DOHH2 (cell line): ENCODE results near the gene FZR1.

Experiments
- EZH2phosphoT487 ChIP-seq: fragments of 200-600 bp; sonication (generic); IDR thresholded peaks from 2 replicates; pipeline ENCODE4 v1.6.1; 2017; ENCODE audit warnings: borderline replicate concordance, mild to moderate bottlenecking, antibody characterized with exemption, low read length, moderate library complexity, mixed read lengths
- TF ChIP-seq, protein P1 (sequence below): fragments of 200-600 bp; sonication (generic); IDR thresholded peaks from one replicate; pipeline ENCODE4 v1.5.1; 2014; ENCODE audit warnings: antibody characterized with exemption, mild to moderate bottlenecking, low read depth, low read length; ENCODE audit not compliant: poor library complexity, severe bottlenecking

GRCh38 chr19:3532154-3532786, 26.2 kb downstream of the FZR1 start:
- TF ChIP-seq, protein P1, sequence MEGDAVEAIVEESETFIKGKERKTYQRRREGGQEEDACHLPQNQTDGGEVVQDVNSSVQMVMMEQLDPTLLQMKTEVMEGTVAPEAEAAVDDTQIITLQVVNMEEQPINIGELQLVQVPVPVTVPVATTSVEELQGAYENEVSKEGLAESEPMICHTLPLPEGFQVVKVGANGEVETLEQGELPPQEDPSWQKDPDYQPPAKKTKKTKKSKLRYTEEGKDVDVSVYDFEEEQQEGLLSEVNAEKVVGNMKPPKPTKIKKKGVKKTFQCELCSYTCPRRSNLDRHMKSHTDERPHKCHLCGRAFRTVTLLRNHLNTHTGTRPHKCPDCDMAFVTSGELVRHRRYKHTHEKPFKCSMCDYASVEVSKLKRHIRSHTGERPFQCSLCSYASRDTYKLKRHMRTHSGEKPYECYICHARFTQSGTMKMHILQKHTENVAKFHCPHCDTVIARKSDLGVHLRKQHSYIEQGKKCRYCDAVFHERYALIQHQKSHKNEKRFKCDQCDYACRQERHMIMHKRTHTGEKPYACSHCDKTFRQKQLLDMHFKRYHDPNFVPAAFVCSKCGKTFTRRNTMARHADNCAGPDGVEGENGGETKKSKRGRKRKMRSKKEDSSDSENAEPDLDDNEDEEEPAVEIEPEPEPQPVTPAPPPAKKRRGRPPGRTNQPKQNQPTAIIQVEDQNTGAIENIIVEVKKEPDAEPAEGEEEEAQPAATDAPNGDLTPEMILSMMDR: no peak
- TF ChIP-seq EZH2phosphoT487: no peak
